GM12878 (cell line): Measurements from ENCODE around the gene FUZ. TPM values are rescaled to one million over a fixed set of nuclear protein-coding genes. Genes with fewer than 3 reads are reported as not detected.

Experiments
- ATAC-seq: fragments of 200-7000 bp; cut with Tn5 transposase; 3 replicates; pipeline ENCODE4 v1.9.1; 2020; ENCODE audit warnings: mild to moderate bottlenecking, moderate library complexity
- BruUV-seq: library from RNA; stranded (reverse); fragments of 400-500 nt; replicated peaks from 2 replicates; lab custom pipeline; 2021; lab: Mats Ljungman, UMichigan
- CTCF ChIA-PET: fragments of 300-600 bp; sonication (Branson Sonifier 250); formaldehyde crosslinking; extraction: SDS; loops from one replicate; lab custom pipeline; 2021; ENCODE audit warnings: inconsistent platforms; lab: Yijun Ruan, JAX
- POLR2A ChIA-PET: fragments of 350-600 bp; formaldehyde crosslinking; extraction: SDS; loops from one replicate; lab custom pipeline; 2021; ENCODE audit warnings: inconsistent platforms; lab: Charles Lee
- RAD21 ChIA-PET: fragments of 300-600 bp; sonication (Branson Sonifier 250); formaldehyde crosslinking; loops from one replicate; lab custom pipeline; 2023; ENCODE audit warnings: antibody characterized with exemption; ENCODE audit not compliant: unreplicated experiment; lab: Charles Lee
- SMC1A ChIA-PET: fragments of 300-600 bp; sonication (Branson Sonifier 250); formaldehyde crosslinking; loops from one replicate; lab custom pipeline; 2023; ENCODE audit not compliant: unreplicated experiment, uncharacterized antibody; lab: Charles Lee
- DNase-seq: peaks from one replicate; pipeline ENCODE4 v3.0.0-alpha.2; 2011; ENCODE audit warnings: low read depth, low spot score
- FAIRE-seq: peaks from 3 replicates; lab custom pipeline; 2011; peaks lifted over from hg19 to GRCh38; lab: Jason Lieb, UNC
- H2AFZ ChIP-seq: 2 replicates; pipeline ENCODE4 v1.6.0; 2011; ENCODE audit warnings: low read depth, low read length, control low read depth; ENCODE audit not compliant: control insufficient read depth
- H3K27ac ChIP-seq: 2 replicates; pipeline ENCODE4 v1.5.1; 2011; ENCODE audit warnings: control low read depth; ENCODE audit not compliant: control insufficient read depth, insufficient read depth
- H3K27me3 ChIP-seq, 2 experiments: replicated peaks in 1 of 2; 2 replicates each; pipeline versions ENCODE4 v1.6.0 to v1.6.1; 2011; ENCODE audit warnings: low read length in 1 of 2; ENCODE audit not compliant: control insufficient read depth in 2 of 2, insufficient read depth in 2 of 2
- H3K36me3 ChIP-seq, 2 experiments: 2 replicates each; pipeline ENCODE4 v1.5.1; 2011; ENCODE audit warnings: low read length in 1 of 2; ENCODE audit not compliant: control insufficient read depth in 2 of 2, insufficient read depth in 2 of 2
- H3K4me1 ChIP-seq: 2 replicates; pipeline ENCODE4 v1.6.1; 2011; ENCODE audit warnings: mild to moderate bottlenecking, low read length, moderate library complexity, mixed read lengths; ENCODE audit not compliant: control insufficient read depth, insufficient read depth
- H3K4me2 ChIP-seq: 2 replicates; pipeline ENCODE4 v1.6.0; 2011; ENCODE audit warnings: control low read depth; ENCODE audit not compliant: control insufficient read depth, insufficient read depth
- H3K4me3 ChIP-seq: fragments of 200-600 bp; sonication (generic); 2 replicates; pipeline ENCODE4 v1.5.1; 2016
- H3K79me2 ChIP-seq: 2 replicates; pipeline ENCODE4 v1.6.0; 2011; ENCODE audit warnings: low read length; ENCODE audit not compliant: control insufficient read depth, insufficient read depth
- H3K9ac ChIP-seq: 2 replicates; pipeline ENCODE4 v1.8.0; 2011; ENCODE audit warnings: low read length, control low read depth, mixed read lengths; ENCODE audit not compliant: control insufficient read depth, insufficient read depth
- H3K9me3 ChIP-seq: replicated peaks from 3 replicates; pipeline ENCODE4 v1.5.1; 2011; ENCODE audit warnings: mild to moderate bottlenecking, low read length; ENCODE audit not compliant: control insufficient read depth, insufficient read depth
- H4K20me1 ChIP-seq: 2 replicates; pipeline ENCODE4 v1.6.0; 2011; ENCODE audit not compliant: control insufficient read depth, insufficient read depth
- ATF2 ChIP-seq: IDR thresholded peaks from 2 replicates; pipeline ENCODE4 v1.6.1; 2012; ENCODE audit warnings: low read length, inconsistent platforms
- CBFB ChIP-seq: IDR thresholded peaks from 2 replicates; pipeline ENCODE4 v1.6.1; 2016; ENCODE audit warnings: antibody characterized with exemption, low read depth
- CBX5 ChIP-seq: sonication (generic); IDR thresholded peaks from 2 replicates; pipeline ENCODE4 v1.6.1; 2016; ENCODE audit warnings: low read depth, moderate library complexity, mild to moderate bottlenecking, inconsistent platforms
- CTCF ChIP-seq, 3 experiments: IDR thresholded peaks in 2 of 3; conservative IDR thresholded peaks in 1 of 3; 2 replicates each; pipeline ENCODE4 v1.5.1; 2011; ENCODE audit warnings: low read depth in 3 of 3, low read length in 3 of 3, mild to moderate bottlenecking in 3 of 3, control low read depth in 2 of 3, moderate library complexity in 2 of 3, inconsistent platforms in 1 of 3, mixed read lengths in 1 of 3; ENCODE audit not compliant: control insufficient read depth in 2 of 3, insufficient read depth in 1 of 3; ENCODE audit errors: extremely low read depth in 1 of 3
- EP300 ChIP-seq, 2 experiments: fragments of 150-350 bp in 1 of 2; IDR thresholded peaks; 2 replicates each; pipeline ENCODE4 v1.6.1; 2011 to 2012; ENCODE audit warnings: low read depth in 2 of 2, low read length in 2 of 2, borderline replicate concordance in 1 of 2, improper control_type of control experiment in 1 of 2, inconsistent platforms in 1 of 2; ENCODE audit not compliant: control insufficient read depth in 1 of 2
- IRF5 ChIP-seq: fragments of 450-650 bp; IDR thresholded peaks from 2 replicates; pipeline ENCODE4 v1.6.1; 2017; ENCODE audit warnings: borderline replicate concordance
- KLF5 ChIP-seq: fragments of 450-650 bp; IDR thresholded peaks from 2 replicates; pipeline ENCODE4 v1.6.1; 2014; ENCODE audit warnings: mild to moderate bottlenecking; ENCODE audit not compliant: partially characterized antibody
- MEF2B ChIP-seq: fragments of 450-650 bp; IDR thresholded peaks from 2 replicates; pipeline ENCODE4 v1.6.1; 2018; ENCODE audit warnings: mild to moderate bottlenecking, moderate library complexity; ENCODE audit not compliant: partially characterized antibody, poor library complexity, severe bottlenecking
- MTA2 ChIP-seq: fragments of 450-650 bp; IDR thresholded peaks from 2 replicates; pipeline ENCODE4 v1.6.1; 2016; ENCODE audit warnings: low read depth, mild to moderate bottlenecking, moderate library complexity
- RCOR1 ChIP-seq: conservative IDR thresholded peaks from 2 replicates; pipeline ENCODE4 v1.6.1; 2012; ENCODE audit warnings: low read depth, low read length, improper control_type of control experiment
- USF1 ChIP-seq: IDR thresholded peaks from 2 replicates; pipeline ENCODE4 v1.6.1; 2011; ENCODE audit warnings: borderline replicate concordance, low read depth, mild to moderate bottlenecking, moderate library complexity, mixed read lengths, low read length; ENCODE audit not compliant: insufficient read depth; ENCODE audit errors: extremely low read length
- WGBS: methylation state at CpG from one replicate; pipeline ENCODE4 v1.1.6; 2016; ENCODE audit warnings: low lambda C conversion rate; ENCODE audit not compliant: insufficient replicate concordance, insufficient coverage; ENCODE audit errors: missing lambda C conversion rate; 5-methylcytosine and 5-hydroxymethylcytosine counted together
- in situ Hi-C: fragments of 300-500 bp; cut with MboI; formaldehyde crosslinking; loops from 9 replicates; pipeline ENCODE4 v1.14.3; 2018; ENCODE audit warnings: mixed read lengths
- intact Hi-C: fragments of 100-400 bp; cut with micrococcal nuclease; formaldehyde crosslinking; loops from one replicate; pipeline ENCODE4 v1.14.2; 2022; ENCODE audit not compliant: unreplicated experiment
- polyA plus RNA-seq, 11 experiments: library from polyadenylated mRNA; depleted of rRNA in 4 of 11; unstranded in 6 of 11; stranded (reverse) in 5 of 11; fragments of >200 nt; fragmentation: Nextera tagmentation in 4 of 11; fragmentation: Illumina TruSeq in 1 of 11; extraction: Ambion mirVana in 4 of 11; extraction: Trizol in 1 of 11; gene quantifications; 1 replicate in 1 of 11; 2 replicates in 10 of 11; pipeline versions ENCODE4 v1.2.1 to v1.2.3, GENCODE V29; 2011 to 2016; ENCODE audit warnings: inconsistent platforms in 2 of 11, missing spikeins in 2 of 11, low read depth in 1 of 11
- total RNA-seq, 4 experiments: library from RNA; depleted of rRNA in 3 of 4; stranded (reverse); fragments of >200 nt in 3 of 4; fragmentation: Illumina TruSeq in 1 of 4; extraction: Trizol in 1 of 4; gene quantifications; 2 replicates each; pipeline versions ENCODE4 v1.2.1 to v1.2.3, GENCODE V29; 2013 to 2021

FUZ gene
- total and polyA plus RNA-seq, 10 of the 15 experiments (the other 5 are each of a cell fraction or from before 2014, with no cell fraction given), result 0.18 to 11.5 (median 8.8) TPM

- TF ChIP-seq MEF2B, result no peak
- no peak for TF ChIP-seq USF1
- no peak for TF ChIP-seq ATF2
- no peak for TF ChIP-seq KLF5
- no peak for TF ChIP-seq CTCF (IDR thresholded peaks at IDR 0.05 in 2 of 3, conservative IDR thresholded peaks at IDR 0.05 in 1 of 3; ENCODE audit: control insufficient read depth in 2 of 3, extremely low read depth in 1 of 3, insufficient read depth in 1 of 3, low read depth in 3 of 3, low read length in 3 of 3)
Observed at GRCh38 chr19:49790866-49791265, 22.2 kb downstream of the FUZ start (continued).

GRCh38 chr19:49788857-49789256 lies 24.2 kb downstream of the FUZ start:
- no peak overlapping the region for H3K4me2 ChIP-seq
- CTCF ChIA-PET, result interaction anchor here (0.6 kb wide), 1 partner anchor 61 kb away, joined by 3 read pairs; no protein-coding TSS in a partner anchor
- H3K4me1 ChIP-seq, result no peaks in the 10 kb centered on the region
- WGBS, result 81% methylated on average over 10 of the region's 10 CpGs
- H3K27me3 ChIP-seq, result no peaks in the 10 kb centered on the region
- H2AFZ ChIP-seq, result no peak overlapping the region
- SMC1A ChIA-PET, result no interaction called here
- H3K9ac ChIP-seq, result no peak overlapping the region
- DNase-seq (no peak), FAIRE-seq (no peak)
- H4K20me1 ChIP-seq, result no peaks in the 10 kb centered on the region
- H3K9me3 ChIP-seq, result no peaks in the 10 kb centered on the region
- POLR2A ChIA-PET, result no interaction called here
- intact Hi-C loops, result no loop called here
- RAD21 ChIA-PET, result no interaction called here
- in situ Hi-C loops, result no loop called here
- no peaks in the 10 kb centered on the region for H3K79me2 ChIP-seq
- TF ChIP-seq RCOR1 (no peak), IRF5 (no peak), CBFB (no peak), MTA2 (no peak), EP300 (IDR thresholded peaks at IDR 0.05; ENCODE audit: borderline replicate concordance in 1 of 2, control insufficient read depth in 1 of 2, low read depth in 2 of 2, low read length in 2 of 2) (no peak), CBX5 (no peak)
- TF ChIP-seq, all 136 proteins: peak for 0
- Histone ChIP-seq H3K36me3 (peaks cover 8 to 12% of the 10 kb centered on the region in 2 experiments; a peak in 3 of 4 replicates), H3K4me3 (no peak overlapping the region), H3K27ac (no peak overlapping the region)
- BruUV-seq, result no TSS peak
- no peak for ATAC-seq
